ENCODE results near the gene MPPED2. TPM values are rescaled to one million over a fixed set of nuclear protein-coding genes. Genes with fewer than 3 reads are reported as not detected.
A peak's percentile ranks its signal among the peaks of the same experiment; 100 is the strongest.

Gene MPPED2
- total RNA-seq (ENCODE audit: insufficient read depth, low replicate concordance), result 13.7 TPM

GRCh38 chr11:30586251-30587144, at the start of gene MPPED2:
MPPED2 (minus strand) TSS chr11:30586353; CDS start chr11:30580373, 5,980 bp downstream.
- peak; percentile 40 for DNase-seq (ENCODE audit: low spot score)

GRCh38 chr11:30635401-30635989, 49.3 kb upstream of the MPPED2 start:
- peak; percentile 84 for DNase-seq (ENCODE audit: low spot score)

- DNase-seq (ENCODE audit: low spot score), result no peak
Observed at GRCh38 chr11:30631148-30631547, 45.0 kb upstream of the MPPED2 start.

DNA sequence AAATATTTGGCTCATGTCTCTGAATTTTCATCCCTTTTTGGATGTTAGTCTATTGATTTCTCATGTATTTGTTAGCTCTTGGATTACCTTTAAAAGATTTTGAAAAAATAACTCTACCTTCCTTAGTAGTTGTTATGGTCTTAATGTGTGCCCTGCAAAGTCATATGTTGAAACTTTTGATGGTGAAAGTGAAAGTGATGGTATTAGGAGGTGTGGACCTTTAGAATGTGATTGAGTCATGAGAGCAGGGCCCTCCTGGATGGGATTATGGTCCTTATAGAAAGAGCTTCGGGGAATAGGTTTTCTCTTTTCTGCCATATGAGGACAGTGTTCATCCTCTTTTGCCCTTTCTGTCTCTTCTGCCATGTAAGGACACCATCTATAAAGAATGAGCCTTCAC, 33.6 kb upstream of the MPPED2 start:
- no peak for DNase-seq (ENCODE audit: low spot score)

DNA sequence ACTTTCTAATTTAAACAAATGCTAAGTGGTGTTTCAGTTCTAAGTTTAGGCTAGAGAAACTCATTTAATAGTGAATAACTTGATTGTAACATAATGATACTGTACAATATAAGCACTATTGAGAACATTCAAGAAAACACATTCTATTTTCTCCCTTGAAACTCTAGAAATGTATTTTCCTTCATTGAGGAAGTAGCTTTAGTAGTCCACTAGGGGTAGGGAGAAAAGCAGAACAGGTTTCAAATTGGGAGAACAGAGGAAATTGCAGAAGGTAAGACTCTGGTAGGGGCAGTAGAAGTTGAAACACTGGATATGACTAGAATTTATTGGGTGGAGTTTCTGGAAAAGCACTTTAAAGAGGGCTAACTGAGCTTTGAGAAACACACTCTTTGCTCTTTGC, 31.6 kb upstream of the MPPED2 start:
- no peak for DNase-seq (ENCODE audit: low spot score)

DNA sequence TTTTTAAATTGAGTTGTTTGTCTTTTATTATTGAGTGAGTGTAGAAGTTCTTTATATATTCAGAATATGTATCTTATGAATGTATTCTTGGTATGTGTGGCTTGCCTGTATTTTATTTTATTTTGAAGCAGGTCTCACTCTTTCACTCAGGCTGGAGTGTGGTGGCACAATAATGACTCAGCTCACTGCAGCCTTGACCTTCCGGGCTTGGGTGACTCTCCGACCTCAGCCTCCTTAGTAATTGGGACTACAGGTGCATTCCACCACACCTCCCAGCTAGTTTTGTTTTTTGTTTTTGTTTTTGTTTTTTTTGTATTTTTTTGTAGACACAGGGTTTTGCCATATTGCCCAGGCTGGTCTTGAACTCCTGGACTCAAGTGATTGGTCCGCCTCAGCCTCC, 24.5 kb upstream of the MPPED2 start:
- DNase-seq (ENCODE audit: low spot score), result no peak

DNA sequence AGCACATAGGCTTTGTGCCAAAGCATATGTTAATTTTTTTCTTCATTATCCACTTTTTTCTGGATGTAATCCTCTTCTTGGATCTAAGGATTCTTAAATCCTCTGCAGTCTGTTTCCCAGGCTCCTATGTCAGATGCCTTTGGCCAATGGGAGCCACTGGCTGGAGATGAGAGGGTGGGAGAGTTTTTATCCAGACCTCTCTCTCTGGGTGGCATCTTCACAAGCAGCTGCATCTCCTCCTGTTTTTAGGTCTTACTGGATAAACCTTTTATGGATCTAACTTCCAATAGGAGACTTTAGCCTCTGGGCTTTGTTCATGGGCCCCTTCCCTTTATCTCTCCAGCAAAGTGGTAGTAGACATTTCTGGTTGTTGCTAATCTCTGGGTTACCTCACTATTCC, 22.4 kb upstream of the MPPED2 start:
- no peak for DNase-seq (ENCODE audit: low spot score)

GRCh38 chr11:30605036-30605605, 19.0 kb upstream of the MPPED2 start:
- no peak for DNase-seq (ENCODE audit: low spot score)

DNA sequence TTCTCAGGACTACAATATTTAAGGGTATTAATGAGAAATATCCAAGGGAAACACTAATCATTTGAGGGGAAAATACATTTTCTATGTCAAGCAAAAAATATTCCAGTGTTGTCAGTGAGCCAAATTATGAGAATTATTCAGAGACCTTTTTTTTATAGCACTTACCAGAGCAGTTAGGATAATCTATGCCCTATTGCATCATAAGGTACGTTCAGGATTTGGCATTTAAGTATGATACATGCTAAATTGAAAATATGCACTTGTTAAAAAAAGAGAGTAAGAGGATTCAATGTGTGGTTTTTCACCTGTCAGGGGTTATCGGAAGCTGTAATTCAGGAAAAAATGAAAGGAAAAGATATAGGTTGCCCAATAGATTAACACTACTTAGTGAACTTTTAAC, 17.2 kb upstream of the MPPED2 start:
- DNase-seq (ENCODE audit: low spot score), result no peak

DNA sequence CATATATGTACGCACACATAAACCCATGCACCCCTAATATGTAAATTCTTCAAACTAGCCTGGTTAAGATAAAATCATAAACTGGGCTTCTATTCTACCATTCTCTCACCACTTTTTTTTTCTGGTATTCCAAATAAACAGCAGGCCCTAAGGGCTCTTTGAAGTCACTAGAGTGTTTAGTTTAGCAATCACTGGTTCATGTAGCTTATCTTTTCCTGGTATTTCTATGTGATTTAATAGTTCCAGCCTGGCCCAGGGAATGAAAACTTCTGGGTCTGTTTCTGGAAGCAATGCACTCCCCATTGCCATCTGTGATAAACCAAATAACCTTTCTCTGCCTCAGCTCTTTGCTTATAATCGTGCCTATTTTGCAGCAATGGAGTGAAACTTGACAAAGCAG, 10.7 kb upstream of the MPPED2 start:
- DNase-seq (ENCODE audit: low spot score), result peak; percentile 40

- no peak for DNase-seq (ENCODE audit: low spot score)
Observed at GRCh38 chr11:30595934-30596333, 9.8 kb upstream of the MPPED2 start.

DNA sequence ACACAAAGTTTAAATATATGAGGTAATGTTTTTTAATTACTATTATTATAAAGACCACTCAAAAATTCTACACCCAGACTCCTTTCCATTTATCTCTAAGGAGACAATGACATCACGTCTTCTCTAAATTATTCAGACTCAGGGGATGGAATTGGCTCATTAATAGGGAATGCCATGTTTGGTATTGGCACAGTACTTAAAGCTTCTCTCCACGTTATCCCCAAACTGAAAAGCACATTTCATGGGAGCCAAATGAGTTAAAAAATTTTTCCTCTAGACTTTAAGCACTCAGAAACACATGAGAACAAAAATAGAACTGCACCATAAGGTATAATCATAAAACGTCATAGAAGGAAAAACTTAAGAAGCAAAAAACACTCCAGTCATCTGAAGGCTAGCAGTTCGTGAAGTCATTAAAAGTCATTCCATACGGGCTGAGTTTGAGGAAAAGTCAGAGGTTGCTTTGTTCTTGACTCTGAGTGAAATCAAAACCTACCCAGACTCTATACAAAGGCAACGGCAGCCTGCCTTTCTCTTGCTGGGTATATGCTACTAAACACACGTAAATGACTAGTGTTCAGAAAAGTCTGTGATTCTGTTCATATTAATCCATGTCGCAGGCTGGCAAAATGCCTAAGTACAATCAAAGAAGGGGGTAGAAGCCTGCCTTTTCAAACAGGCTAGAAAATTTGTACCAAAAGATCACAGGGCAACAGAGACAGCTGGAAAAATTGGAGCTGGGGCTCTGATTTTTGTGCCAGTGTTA, 8.7 kb upstream of the MPPED2 start:
- peak; percentile 33 for DNase-seq (ENCODE audit: low spot score)

DNA sequence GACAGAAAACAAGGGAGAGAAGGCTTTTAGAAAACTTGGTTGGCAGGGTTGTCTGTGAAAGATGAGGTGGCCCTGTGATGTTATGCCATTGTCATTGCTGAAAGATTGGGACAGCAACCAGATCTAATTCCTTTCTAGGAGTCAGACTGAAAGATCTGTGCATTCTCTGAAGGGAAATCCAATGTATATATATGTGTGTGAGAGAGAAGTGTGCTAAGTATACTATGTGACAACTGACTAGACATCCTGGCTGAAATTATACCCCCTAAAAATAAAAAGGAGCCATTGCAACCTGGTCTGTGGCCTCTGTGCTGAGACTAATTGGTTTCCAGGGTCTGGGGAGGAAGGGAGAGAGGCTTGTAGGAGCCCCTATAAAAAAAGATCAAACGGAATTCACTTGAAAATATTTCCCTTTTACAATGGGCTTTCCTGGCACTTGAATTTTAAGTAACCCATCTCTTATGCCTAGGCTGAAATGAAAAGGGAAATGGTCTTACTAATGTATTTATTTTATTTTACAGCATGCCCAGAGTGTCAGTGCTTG, 1.2 kb upstream of the MPPED2 start:
- no peak for DNase-seq (ENCODE audit: low spot score)

- peak; percentile 24 for DNase-seq (ENCODE audit: low spot score)
Observed at GRCh38 chr11:30585892-30586250, 282 bp downstream of the MPPED2 start.

GRCh38 chr11:30585125-30585891, 845 bp downstream of the MPPED2 start:
- DNase-seq (ENCODE audit: low spot score), result no peak

- peak; percentile 8 for DNase-seq (ENCODE audit: low spot score)
Observed at GRCh38 chr11:30583476-30584280, 2.5 kb downstream of the MPPED2 start.

- DNase-seq (ENCODE audit: low spot score), result no peak
Observed at GRCh38 chr11:30582726-30583125, 3.4 kb downstream of the MPPED2 start.

DNA sequence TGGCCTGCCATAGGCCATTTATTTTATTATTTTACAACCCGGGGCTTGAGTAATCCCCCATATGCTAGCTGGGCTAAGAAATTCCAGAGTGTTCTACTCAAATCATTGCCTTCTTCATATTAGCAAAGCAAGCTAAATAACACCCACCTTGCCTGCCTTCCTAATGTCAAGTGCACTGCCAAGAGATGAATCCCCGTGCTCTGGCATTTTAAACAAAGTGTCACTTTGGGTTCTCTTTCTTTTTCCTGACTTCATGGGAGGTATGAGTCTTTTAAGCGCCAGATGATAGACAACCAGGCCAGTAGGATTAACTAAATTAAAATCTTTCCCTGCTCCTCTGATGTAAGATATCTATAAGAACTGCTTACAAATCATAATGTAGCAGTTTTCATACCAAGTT, 4.5 kb downstream of the MPPED2 start:
- DNase-seq (ENCODE audit: low spot score), result no peak

DNA sequence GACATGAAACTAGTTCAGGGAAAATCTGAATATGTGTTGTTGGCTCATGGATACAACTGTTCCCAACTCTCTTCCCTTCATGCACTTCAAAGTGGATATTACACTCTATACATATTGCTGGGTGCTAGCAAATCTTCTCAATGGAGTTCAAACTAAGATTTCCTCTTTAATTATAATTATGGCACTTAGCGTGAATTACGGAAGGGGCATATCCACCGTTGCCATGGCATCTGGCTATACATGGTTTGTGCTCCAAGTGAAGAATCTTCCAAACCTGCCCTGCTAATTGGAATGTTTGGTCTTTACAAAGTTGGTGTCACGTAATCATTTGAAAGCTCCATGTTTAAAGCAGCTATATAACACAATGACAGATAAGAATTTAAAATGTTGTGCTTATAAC, 5.6 kb downstream of the MPPED2 start:
- no peak for DNase-seq (ENCODE audit: low spot score)

All from umbilical cord (tissue), 2 donors.